ENCODE measurements around the gene EPHB1.

EPHB1 gene

DNA sequence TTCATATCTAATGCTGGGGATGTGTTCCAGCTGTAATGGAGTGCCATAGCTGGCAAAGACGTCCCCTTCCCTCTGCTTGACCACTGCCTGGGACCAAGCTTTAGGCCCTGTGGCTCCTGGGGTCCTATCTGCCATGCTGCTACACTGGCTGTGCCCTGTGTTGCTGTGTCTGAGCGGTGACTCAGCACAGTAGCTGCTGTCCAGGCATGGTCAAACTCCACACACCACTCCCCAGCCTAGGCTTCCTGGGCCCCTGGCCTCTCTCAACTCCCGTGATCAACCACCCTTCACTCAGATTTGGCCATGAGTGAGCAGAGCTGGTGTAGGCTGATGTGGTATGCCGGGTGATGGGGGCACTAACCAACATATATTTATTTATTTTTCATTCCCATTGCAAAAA, 27.0 kb downstream of the EPHB1 start:
- DNase-seq (ENCODE audit: low spot score) = no peak
- TF ChIP-seq, protein P1, sequence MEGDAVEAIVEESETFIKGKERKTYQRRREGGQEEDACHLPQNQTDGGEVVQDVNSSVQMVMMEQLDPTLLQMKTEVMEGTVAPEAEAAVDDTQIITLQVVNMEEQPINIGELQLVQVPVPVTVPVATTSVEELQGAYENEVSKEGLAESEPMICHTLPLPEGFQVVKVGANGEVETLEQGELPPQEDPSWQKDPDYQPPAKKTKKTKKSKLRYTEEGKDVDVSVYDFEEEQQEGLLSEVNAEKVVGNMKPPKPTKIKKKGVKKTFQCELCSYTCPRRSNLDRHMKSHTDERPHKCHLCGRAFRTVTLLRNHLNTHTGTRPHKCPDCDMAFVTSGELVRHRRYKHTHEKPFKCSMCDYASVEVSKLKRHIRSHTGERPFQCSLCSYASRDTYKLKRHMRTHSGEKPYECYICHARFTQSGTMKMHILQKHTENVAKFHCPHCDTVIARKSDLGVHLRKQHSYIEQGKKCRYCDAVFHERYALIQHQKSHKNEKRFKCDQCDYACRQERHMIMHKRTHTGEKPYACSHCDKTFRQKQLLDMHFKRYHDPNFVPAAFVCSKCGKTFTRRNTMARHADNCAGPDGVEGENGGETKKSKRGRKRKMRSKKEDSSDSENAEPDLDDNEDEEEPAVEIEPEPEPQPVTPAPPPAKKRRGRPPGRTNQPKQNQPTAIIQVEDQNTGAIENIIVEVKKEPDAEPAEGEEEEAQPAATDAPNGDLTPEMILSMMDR (IDR thresholded peaks at IDR 0.05; ENCODE audit: borderline replicate concordance, control extremely low read depth, extremely low read depth, insufficient read depth, missing control alignments) = no peak
- in situ Hi-C loops (cut with MboI; ENCODE audit: low sequenced_read_pairs, unreplicated experiment) = no loop called here

DNA sequence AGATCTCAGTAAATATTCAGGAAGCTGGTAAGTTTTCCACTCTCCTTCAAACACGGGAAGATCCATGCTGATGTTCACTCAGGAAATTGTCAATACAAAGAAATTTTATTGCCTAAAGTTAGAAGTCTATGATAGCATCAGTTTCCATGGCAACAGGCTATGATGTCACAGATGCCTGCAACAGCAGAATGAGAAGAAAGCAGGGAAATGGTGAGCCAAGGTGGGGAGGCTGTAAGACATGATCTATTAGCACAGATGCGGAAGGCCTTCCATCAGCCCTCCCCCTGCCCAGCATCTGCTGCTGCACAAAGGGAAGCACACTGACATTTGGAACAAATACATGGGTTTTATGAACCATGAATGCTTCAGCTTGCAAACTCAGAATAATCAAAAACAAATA, 28.6 kb downstream of the EPHB1 start:
- TF ChIP-seq, protein P1 (IDR thresholded peaks at IDR 0.05; ENCODE audit: borderline replicate concordance, control extremely low read depth, extremely low read depth, insufficient read depth, missing control alignments) = no peak
- no peak for DNase-seq (ENCODE audit: low spot score)
- in situ Hi-C loops (cut with MboI; ENCODE audit: low sequenced_read_pairs, unreplicated experiment) = no loop called here

DNA sequence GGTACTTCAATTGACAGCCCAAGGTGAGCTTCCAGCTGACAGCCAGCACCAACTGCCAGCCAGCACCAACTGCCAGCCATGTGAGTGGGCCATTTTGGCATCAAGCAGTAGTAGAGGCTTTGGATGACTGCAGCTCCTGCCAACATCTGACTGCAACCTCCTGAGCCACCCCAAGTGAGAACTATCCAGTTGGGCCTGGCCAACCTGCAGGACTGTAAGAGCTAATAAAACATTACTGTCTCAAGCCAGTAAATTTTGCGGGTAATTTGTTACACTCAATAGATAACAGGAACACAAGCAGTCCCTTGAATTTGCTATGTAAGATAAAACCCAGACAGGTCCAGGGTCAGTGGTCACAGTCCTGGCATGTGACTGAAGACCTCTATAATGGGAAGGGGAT, 29.7 kb downstream of the EPHB1 start:
- TF ChIP-seq, protein P1 (IDR thresholded peaks at IDR 0.05; ENCODE audit: borderline replicate concordance, control extremely low read depth, extremely low read depth, insufficient read depth, missing control alignments) = no peak
- in situ Hi-C loops (cut with MboI; ENCODE audit: low sequenced_read_pairs, unreplicated experiment) = no loop called here
- DNase-seq (ENCODE audit: low spot score) = no peak

DNA sequence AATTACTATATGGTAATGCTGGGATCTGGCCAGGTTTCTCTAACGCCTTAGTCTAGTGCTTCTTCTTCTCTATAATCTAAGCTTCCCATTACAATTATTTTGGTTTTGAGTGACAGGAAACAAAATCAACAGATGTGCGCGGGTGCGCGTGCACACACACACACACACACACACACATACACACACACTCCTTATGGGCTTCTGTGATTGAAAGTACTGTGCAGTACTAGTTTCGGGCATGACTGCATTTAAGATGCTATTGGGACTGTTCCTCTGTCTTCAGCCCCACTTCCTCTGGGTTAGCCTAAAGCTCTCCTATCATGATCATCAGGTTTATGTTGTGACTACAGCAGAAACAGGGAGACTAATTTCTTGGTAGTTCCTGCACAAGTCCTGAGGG, 32.2 kb downstream of the EPHB1 start:
- in situ Hi-C loops (cut with MboI; ENCODE audit: low sequenced_read_pairs, unreplicated experiment) = no loop called here
- TF ChIP-seq, protein P1 (IDR thresholded peaks at IDR 0.05; ENCODE audit: borderline replicate concordance, control extremely low read depth, extremely low read depth, insufficient read depth, missing control alignments) = no peak
- DNase-seq (ENCODE audit: low spot score) = no peak

DNA sequence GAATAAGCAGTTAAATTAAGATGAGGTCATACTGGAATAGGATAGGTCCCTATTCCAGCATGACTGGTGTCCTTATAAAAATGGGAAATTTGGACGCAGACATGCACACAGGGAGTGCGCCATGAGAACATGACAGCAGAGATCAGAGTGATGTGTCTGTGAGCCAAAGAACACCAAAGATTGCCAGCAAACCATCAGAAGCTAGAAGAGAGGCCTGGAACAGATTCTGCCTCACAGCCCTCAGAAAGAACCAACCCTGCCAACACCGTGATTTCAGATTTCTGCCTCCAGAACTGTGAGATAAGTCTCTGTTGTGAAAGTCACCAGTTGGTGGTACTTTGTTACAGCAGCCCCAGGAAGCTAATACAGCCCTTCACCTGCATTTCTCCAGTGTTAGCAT, 34.7 kb downstream of the EPHB1 start:
- TF ChIP-seq, protein P1 (IDR thresholded peaks at IDR 0.05; ENCODE audit: borderline replicate concordance, control extremely low read depth, extremely low read depth, insufficient read depth, missing control alignments) = no peak
- no peak for DNase-seq (ENCODE audit: low spot score)
- in situ Hi-C loops (cut with MboI; ENCODE audit: low sequenced_read_pairs, unreplicated experiment) = no loop called here

DNA sequence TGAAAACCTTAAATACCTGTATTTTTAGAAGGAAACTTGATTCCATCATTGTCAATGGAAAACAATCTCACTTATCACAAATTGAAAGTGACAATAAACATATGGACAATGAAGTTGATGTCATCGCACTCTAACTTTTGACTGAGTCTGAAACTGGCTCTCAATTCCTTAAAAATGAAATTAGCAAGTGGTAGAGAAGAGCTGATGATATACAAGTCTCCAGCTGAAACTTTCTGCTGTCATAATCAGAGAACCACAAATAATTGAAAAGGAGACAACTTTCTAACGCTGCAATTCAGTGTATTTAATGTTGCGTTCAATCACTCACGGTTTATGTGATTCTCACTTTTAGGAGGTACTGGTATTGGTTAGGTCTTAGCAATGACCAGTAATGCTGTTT, 37.5 kb downstream of the EPHB1 start:
- no peak for DNase-seq (ENCODE audit: low spot score)
- in situ Hi-C loops (cut with MboI; ENCODE audit: low sequenced_read_pairs, unreplicated experiment) = no loop called here
- TF ChIP-seq, protein P1 (IDR thresholded peaks at IDR 0.05; ENCODE audit: borderline replicate concordance, control extremely low read depth, extremely low read depth, insufficient read depth, missing control alignments) = no peak

Measured in GM13976 (cell line).